ENCODE measurements around the gene PDGFB.

Gene PDGFB

DNA sequence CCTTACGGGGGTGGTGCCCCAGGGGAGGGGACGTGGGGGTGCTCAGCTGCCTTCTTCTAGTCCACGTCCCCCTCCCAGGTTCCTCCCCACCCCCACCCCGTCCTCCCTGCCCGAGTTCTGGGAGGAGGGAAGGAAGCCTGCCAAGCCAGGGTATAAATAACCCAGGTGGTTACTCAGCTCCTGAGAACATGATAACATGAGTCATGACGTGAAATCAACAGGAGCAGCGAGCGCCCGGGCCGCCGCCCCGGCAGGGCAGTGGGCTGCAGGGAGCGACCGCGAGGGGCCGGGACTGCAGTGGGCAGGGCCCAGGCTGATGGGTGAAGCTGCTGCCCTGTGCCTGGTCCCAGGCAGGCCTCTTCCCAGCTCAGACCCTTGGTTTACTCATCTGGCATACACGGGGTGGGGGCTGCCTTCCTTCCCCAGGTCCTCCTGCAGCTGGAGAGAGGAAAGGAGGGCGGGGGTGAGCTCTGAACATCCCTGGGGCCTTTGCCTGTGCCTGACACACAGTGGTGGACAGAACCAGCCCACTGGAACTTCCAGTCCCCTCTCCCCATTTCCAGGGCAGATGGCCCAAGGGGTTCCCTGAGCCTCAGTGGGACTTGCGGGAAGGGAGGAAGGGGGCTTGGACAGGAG lies 8.8 kb upstream of the PDGFB start:
- DNase-seq, result peak; percentile 61

DNA sequence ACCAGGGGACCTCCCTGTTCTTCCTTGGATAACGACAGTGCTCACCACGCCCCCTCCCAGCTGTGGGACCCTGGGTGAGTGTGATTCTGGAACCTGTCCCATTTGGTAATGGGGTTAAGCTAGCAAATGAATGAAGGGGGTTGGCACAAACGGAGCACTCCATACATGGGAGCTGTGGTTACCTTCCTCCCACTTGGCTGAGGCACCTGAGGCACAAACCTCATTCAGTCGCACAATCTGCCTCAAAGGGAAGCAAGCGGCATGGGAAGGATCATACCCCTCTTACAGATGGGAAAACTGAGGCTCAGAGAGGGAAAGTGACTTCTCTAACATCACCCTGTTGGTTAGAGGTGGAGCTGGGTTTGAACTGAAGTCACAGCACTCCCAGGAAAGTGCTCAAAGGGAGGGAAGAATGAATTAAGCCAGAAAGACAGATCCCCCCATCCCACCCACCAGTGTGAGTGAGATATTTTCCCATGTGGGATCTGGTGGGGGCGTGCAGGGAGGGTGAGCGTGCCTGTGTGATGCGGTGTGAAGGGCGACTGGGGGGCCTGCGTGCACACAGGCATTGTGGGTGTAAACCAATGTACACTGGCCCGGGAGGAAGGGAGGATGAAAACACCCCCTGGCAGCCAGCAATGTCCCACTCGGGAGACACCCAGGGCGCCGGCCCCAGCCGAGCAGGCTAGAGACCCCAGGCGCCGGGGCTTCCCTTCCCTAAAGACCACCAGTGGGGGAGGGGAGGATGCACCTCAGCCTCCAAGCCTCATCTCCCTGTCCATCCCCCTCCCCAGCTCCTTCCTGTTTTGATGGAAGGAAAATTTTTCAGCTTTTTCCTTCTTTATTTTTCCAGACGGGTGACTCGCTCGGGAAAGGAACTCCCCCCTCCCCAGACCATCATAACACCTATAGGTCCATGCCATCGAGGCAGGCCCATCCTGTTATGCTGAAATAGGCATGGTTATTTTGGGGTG lies 8.0 kb upstream of the PDGFB start:
- no peak for DNase-seq

DNA sequence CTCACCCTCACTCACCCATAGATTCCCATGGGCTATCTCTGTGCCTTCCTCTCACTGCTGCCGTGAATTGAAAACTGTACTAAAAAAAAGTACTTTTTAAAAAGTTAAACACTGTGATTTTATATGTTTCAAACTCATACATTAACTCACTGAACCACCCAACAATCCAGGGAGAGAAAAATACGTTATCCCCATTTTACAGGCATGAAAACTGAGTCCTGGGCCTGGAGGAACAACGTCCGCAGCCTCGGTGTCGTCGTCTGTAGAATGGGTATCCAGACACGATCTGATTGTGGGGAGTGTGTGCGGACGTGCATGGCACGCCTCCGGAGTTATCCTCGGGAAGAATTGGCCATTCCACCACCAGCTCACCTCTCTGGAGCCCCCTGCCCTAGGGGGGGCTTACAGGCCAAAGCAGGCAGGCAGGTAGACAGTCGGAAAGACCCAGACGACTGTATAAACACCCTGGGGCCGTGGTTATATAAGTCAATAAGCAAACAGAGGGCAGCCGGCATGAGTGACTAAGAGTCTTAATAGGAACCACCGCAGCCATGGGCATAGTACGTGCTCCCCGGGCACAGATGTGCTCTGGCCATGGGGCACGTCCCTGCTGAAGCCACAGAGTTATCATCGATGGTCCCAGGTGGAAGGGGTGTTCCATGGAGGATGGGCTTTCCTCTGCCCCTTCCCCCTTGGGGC lies 7.1 kb upstream of the PDGFB start:
- DNase-seq, result no peak

- DNase-seq, result no peak
Measured at GRCh38 chr22:39250838-39251237, 6.1 kb upstream of the PDGFB start.

- DNase-seq, result no peak
Measured at GRCh38 chr22:39250131-39250530, 5.3 kb upstream of the PDGFB start.

- no peak for DNase-seq
Measured at GRCh38 chr22:39249086-39249704, 4.4 kb upstream of the PDGFB start.

DNA sequence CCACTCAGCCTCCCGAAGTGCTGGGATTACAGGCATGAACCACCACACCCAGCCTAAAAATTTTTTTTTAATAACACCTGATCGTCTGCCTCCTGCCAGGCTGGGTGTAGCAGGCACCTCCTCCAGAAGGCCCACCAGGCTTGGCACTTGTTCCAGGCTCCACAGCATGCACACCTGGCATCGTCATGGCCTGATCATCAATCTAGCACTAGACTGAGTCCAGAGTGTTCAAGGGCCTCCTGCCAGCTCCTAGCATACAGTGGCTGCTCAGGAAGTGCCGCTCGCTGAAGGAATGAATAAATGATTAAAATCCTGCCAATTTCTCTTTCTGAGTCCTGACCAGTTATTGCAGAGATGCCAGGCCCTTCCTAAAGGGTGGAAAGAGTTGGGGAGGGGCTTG lies 3.5 kb upstream of the PDGFB start:
- no peak for DNase-seq

- no peak for DNase-seq
Measured at GRCh38 chr22:39247361-39247760, 2.6 kb upstream of the PDGFB start.

DNA sequence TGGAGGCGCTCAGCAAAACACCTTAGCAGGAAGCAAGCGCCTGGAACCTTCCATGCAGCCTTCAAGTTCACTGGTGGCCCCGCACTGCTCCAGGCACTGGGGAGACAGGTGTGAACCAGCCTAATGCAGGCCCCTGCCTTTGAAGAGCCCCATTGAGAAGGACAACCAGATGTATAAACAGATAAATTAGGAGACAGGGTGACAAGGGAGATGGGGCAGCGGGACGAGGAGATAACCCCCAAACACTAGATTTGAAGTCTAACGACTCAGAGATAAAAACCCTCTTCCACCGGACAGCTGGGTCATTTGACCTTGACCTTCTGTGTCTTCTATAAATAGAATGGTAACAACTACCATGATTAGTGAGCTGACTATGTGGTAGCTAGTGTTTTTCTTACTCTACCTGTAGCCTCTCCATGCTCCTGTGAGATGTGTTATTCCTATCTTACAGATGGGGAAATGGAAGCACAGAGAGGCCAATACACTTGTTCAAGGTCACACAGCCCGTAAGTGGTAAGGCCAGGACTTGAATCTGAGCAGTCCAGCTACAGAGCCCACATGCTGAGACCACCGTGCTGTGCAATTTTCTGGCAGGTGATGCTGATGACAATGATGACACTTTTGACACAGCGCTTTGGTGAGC lies 2.0 kb upstream of the PDGFB start:
- DNase-seq, result no peak

DNA sequence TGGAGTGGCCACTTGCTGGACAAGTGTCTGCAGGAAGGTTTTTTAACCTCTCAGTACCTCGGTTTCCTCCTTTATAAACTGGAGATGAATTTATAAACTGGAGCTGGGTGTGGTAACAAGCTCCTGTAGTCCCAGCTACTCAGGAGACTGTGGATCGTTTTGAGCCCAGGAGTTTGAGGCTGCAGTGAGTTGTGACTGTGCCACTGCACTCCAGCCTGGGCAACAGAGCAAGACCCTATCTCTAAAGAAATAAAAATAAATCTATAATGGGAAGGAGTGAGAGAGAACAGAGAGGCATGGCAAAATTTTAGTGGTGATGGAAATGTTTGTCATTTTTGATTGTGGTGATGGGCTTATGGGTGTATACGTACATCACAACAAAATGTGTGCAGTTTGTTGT lies 1.4 kb upstream of the PDGFB start:
- DNase-seq, result no peak

- no peak for DNase-seq
Measured at GRCh38 chr22:39245130-39246039, 603 bp upstream of the PDGFB start.

GRCh38 chr22:39244136-39244495 lies 666 bp downstream of the PDGFB start:
- no peak for DNase-seq

DNA sequence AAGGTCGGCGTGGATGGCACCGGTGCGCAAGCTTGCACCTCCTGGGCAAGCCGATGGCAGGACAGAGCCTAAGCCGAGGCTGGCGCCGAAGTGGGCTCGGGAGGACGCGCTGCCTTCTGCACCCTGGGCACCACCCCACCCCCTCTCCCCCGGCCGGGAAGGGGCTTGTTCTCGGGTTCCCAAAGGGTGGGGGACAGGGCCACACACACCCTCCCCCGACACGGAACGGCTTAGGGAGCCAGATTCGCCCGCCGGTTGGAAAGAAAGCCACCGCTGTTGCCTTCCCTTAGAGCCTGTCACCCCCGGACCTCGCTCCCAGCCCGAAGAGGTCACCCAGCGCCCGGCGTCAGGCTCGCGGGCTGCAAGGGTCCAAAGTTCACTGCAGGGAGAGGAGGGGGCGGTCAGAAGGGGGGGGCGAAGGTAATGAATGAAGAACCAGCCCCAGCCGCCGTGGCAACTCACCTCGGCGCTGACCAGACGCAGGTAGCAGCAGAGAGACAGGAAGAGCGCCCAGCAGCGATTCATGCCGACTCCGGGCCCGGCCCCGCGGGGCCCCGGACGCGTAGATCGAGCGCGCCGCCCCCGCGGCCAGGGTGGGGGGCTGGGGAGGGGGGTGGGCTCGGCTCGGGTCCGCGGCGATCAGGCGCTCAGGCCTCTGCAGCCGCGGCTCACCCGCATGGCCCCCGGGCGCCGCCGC lies 1.2 kb downstream of the PDGFB start:
- no peak for DNase-seq

DNA sequence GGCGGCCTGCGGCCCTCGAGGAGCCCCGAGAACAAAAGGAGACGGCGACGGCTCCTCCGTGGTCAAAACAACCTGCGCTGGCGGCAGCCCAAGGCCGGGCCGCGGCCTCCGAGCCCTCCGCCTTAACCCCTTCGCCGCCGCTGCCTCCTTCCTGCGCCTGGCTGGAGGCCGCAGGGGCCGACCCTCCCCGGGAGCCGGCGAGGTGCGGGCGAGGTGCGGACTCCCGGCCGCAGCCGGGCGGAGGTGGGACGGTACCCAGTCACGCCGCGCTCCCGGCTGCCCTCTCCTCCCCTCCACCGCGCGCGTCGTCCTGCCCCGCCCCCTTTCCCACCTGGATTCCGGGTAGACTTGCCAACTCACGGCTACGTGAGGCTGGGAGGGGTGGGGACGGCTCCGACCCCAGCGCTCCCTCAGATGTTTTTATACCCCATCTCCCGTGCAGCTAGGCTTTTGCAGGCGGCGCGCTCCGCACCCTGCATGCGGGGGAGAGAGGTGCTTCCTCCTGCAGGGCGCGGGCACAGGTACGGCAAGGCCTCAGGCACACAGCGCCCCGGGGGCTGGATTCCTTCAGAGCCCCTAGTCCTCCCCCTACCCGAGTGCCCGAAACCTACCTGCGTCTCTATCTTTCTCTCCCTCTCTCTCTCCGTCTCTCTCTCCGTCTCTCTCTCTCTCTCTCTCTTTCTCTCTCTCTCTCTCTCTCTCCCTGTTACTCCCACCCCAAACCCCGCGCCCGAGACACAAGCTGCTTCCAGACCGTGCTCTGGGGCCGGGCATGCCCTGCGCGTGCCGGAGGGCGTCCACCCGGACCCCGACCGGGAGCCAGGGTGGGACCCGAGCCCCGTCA lies 2.0 kb downstream of the PDGFB start:
- no peak for DNase-seq

GRCh38 chr22:39241794-39242594 lies 2.8 kb downstream of the PDGFB start:
- DNase-seq, result no peak

- DNase-seq, result no peak
Measured at GRCh38 chr22:39240831-39241793, 3.7 kb downstream of the PDGFB start.

GRCh38 chr22:39239561-39240423 lies 5.0 kb downstream of the PDGFB start:
- no peak for DNase-seq
